HG03378 (cell line): ENCODE data around the gene ARVCF.

ENCODE experiments used
- ATAC-seq: cut with Tn5 transposase; IDR thresholded peaks from one replicate; pipeline ENCODE4 v1.9.1; 2021; ENCODE audit warnings: mild to moderate bottlenecking, moderate library complexity; ENCODE audit not compliant: unreplicated experiment

Gene ARVCF, protein sequence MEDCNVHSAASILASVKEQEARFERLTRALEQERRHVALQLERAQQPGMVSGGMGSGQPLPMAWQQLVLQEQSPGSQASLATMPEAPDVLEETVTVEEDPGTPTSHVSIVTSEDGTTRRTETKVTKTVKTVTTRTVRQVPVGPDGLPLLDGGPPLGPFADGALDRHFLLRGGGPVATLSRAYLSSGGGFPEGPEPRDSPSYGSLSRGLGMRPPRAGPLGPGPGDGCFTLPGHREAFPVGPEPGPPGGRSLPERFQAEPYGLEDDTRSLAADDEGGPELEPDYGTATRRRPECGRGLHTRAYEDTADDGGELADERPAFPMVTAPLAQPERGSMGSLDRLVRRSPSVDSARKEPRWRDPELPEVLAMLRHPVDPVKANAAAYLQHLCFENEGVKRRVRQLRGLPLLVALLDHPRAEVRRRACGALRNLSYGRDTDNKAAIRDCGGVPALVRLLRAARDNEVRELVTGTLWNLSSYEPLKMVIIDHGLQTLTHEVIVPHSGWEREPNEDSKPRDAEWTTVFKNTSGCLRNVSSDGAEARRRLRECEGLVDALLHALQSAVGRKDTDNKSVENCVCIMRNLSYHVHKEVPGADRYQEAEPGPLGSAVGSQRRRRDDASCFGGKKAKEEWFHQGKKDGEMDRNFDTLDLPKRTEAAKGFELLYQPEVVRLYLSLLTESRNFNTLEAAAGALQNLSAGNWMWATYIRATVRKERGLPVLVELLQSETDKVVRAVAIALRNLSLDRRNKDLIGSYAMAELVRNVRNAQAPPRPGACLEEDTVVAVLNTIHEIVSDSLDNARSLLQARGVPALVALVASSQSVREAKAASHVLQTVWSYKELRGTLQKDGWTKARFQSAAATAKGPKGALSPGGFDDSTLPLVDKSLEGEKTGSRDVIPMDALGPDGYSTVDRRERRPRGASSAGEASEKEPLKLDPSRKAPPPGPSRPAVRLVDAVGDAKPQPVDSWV

DNA sequence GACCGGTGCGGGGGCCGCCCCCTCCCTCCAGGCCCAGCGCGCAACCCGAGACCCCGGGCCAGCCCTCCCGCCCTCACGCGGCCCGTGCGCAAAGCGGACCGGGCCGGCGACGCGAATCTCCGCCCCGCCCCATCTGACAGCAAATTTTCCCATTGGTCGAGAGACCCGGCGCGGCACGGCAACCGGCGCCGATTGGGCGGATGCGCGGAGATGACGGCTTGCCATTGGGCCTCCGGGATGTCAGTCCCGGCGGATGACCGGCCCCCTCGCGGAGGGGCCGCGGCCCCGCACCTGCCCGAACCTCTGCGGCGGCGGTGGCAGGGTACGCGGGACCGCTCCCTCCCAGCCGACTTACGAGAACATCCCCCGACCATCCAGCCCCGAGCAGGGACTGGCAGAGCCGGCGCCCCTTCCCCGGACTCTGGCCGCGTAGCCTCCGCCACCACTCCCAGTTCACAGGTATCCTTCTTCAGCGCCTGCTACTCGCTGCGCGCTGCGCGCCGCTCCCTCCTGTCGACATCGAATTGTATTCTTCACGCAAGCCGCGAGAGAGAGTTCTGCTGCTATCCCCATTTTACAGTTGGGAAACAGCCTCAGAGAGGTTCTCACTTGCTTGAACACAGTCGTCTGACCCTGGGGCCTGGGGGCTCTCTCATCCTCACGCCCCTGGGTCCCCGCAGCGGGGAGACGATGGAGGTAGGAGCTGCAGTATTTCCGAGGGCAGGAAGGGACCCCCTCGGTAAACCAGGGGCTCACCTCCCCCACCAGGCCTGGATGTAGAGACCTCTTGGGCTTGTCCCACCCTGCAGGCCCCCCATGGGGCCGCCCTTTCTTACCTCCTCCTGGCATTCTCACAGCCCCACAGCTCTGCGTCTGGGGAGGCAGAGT is at the start of gene ARVCF:
TSS of gene ARVCF (minus strand) at position 90 of the 888 bp plus-strand sequence. CDS start 26,029 bp downstream, outside the sequence.
- ATAC-seq: no peak

DNA sequence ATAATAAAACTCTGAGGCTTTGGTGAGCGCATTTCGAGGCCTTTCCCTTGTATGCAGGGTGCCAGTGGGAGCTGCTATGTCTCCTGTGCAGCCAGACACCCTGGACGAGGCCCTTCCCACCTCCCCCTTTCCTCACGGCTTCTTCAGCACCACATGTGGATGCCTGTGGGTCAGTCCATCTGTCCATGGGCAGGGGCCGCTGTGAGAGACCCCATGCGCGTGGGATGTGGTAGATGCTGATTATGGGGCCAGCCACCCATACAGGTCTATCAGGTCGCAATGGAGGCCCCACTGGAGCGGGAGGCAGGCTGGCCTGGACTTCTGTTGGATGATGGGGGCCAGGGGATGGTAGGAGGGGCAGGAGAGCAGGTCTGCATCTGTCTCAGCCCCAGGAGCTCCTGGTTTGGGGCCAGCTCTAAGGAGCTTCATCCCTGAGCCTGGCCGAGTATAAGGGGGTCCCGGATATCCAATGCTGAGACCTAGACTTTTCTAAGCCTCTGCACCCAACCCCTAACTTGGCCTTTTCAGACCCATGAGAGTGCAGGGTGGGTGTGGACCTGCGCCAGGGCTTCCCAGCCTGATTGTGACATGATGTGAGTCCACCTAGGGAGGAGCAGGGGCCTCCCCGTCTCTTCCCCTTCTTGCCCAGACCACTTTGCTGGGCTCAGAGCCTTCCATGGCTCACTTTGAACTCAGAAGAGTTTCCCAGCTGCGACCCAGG is 49.4 kb upstream of the ARVCF start:
- ATAC-seq: no peak

DNA sequence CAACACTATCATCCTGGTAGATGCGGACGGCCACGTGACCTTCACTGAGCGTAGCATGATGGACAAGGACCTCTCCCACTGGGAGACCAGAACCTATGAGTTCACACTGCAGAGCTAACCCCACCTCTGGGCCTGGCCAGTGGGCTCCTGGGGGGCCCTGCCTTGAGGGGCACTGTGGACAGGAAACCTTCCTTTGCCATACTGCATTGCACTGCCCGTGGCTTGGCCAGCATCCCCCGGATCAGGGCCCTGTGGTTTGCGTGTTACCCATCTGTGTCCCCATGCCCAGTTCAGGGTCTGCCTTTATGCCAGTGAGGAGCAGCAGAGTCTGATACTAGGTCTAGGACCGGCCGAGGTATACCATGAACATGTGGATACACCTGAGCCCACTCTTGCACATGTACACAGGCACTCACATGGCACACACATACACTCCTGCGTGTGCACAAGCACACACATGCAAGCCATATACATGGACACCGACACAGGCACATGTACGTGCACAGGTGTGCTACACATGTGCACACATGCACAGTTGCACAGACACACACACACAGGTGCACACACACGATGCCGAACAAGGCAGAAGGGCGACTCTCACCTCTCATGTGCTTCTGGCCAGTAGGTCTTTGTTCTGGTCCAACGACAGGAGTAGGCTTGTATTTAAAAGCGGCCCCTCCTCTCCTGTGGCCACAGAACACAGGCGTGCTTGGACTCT is 48.1 kb upstream of the ARVCF start:
- ATAC-seq: no peak

DNA sequence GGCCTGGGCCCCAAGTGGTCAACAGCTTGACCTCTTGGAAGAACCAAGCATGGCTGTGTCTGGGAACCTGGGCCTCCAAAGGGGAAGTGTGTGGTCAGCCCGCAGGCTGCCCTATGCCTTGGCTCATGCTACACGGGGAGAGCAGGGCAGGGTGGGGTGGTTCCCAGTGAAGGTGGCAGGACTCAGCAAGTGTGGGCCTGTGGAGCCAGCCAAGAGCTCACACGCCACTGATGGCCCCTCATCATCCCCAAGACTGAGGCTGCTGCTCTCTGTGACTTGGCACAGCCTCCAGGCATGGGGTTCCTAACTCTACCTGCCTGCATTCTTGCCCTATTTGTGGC is 47.5 kb upstream of the ARVCF start:
- ATAC-seq: no peak

DNA sequence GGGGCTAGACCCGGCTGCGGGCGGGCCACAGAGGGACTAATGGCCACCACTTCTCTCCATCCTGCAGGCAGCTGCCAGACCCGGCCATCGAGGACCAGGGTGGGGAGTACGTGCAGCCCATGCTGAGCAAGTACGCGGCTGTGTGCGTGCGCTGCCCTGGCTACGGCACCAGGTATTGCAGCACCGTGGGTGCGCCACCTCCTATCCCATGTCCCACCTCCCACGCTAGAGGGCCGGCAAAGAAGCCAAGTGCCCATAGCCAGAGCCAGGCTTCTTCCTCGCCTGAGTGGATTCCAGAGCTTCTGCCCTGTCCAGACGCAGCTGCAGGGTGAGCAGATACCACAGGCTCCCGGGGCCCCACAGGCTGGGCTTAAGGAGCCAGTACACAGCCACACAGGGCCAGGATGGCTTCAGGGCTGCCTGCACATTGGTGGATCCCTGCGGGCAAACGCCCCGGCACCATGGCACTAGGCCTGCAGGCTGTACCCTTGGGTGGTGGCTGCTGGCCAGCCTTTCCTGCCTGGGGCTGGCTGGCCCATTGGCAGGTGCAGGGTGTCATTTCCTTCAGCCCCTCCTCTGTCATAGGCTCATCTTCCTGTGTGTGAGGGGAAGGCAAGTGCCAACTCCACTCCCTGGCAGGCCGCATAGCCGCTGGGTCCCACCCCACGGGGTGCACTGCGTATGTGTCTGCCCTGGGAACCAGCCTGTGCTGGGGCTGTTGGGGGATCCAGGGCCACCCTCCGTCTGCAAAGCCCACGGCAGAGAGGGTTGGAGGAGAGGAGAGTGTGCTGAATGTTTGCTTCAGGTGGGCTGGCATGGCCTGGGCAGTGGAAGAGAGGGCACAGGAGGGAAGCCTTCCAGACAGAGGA is 46.9 kb upstream of the ARVCF start:
- ATAC-seq: no peak

DNA sequence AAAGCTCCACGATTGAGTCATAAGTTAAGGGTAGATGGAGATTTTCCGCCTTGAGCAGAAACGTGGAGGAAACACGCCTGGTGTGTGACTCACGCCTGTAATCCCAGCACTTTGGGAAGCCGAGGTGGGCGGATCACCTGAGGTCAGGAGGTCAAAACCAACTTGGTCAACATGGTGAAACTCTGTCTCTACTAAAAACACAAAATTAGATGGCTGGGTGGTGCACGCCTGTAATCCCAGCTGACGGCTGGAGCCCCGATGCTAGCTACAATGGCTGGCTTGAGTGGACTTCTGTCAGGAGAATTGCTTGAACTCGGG is 46.1 kb upstream of the ARVCF start:
- ATAC-seq: no peak

DNA sequence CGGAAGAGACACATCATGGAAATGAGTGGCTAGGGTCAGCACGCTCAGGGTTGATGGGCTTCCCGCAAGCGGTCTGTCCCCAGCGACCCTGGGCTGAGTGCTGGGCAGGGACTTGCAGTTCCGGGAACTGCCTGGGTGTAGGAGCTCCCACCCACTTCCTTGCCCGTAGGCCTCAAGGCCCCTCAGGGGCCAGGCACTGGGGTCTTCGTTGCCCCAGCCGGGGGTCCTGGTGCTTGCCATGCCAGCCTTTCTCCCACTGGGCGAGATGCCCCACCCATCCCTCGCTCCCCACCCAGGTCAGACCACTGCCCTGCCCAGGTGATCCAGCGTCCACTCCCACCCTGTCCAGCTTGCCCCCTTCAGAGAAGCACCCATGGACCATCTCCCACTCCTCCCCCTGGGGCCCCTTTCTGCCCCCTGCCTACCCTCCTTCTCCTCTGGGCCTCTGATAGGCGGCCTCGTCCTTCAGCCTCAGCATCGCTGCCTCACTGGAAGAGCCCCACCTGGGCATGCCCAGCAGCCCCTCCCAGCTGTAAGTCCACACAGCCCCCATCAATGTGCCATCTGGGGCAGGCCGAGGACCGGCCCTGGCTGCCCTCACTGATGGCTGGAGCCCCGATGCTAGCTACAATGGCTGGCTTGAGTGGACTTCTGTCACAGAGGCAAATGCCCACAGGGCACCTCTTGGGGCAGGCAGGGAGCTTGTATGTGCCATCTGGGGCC is 45.6 kb upstream of the ARVCF start:
- no peak for ATAC-seq

DNA sequence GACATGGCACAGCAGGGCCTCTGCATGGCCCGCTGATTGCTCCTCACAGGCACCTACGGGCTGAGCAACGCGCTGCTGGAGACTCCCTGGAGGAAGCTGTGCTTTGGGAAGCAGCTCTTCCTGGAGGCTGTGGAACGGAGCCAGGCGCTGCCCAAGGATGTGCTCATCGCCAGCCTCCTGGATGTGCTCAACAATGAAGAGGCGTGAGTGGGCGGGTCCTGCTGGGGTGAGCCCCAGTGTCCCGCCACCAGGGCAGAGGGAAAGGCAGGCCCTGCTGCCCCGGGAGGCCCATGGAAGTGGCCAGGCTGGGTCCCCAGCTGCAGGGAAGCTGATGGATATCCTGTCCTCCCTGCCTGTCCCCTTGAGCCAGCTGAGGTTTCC is 44.8 kb upstream of the ARVCF start:
- no peak for ATAC-seq

DNA sequence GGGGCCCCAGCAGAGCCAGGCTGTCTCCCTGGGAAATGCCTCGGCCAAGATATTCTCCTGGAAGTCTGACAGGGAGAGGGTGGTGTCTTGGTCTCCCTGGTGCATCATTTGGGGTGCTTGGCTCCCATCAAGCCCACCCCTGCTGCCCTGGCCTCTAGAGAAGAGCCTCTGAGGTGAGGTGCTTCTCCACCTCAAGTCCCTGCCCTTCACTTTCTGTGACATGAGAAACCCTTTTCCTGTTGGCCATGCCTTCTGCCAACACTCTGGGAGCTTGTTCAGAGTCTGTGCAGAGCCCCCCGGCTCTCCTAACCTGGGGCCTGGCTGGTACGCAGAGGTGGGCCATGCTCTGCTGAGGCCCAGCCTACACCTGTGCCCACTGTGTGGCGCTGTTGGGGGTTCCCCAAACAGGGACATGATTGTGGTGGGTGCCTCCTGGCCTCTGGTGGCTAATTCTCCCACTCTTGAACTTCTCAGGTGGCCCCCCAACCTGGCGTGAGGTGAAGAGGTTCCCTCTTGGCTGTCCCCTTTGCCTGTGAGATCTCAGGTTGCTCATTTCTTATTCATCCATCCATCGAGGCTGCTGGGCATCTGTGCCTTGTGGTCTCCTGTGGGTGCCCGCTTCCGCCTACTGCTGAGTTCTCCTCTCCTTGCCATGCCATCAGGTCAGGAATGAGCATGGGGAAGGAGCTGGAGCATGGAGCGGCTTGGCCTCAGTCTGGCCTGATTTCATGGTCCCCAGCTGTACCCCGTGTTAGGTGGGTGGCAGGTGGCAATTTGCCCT is 44.3 kb upstream of the ARVCF start:
- no peak for ATAC-seq

DNA sequence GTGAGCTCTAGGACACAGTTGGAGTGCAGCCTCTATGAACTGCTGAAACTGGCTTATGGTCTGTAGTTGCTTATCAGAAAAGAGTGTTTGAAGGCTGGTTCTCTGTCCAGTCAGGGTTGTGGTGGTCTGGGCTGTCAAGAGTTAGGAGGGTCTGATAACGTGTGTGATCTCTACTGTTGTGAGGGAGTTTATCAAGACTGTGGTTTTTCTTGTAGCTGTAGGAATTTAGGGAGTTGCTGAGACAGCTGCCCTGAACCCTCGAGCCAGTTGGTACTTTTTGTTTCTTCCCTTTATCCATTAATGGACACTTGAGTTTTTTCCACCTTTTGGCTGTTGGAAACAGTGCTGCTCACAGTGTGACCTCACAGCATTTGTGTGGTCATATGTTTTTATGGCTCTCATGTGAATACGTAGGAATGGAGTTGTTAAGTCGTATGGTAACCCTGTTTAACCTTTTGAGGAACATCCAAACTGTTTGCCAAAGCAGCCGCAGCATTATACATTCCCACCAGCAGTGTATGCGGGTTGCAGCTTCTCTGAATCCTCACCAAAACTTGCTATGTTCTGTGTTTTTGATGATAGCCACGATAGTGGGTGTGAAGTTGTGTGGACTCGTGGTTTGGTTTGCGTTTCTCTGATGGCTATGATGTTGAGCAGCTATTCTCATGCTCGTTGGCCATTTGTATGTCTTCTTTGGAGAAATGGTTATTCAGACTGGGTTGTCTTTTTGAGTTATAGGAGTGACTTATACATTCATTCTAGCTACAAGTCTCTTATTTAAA is 42.6 kb upstream of the ARVCF start:
- ATAC-seq: no peak

DNA sequence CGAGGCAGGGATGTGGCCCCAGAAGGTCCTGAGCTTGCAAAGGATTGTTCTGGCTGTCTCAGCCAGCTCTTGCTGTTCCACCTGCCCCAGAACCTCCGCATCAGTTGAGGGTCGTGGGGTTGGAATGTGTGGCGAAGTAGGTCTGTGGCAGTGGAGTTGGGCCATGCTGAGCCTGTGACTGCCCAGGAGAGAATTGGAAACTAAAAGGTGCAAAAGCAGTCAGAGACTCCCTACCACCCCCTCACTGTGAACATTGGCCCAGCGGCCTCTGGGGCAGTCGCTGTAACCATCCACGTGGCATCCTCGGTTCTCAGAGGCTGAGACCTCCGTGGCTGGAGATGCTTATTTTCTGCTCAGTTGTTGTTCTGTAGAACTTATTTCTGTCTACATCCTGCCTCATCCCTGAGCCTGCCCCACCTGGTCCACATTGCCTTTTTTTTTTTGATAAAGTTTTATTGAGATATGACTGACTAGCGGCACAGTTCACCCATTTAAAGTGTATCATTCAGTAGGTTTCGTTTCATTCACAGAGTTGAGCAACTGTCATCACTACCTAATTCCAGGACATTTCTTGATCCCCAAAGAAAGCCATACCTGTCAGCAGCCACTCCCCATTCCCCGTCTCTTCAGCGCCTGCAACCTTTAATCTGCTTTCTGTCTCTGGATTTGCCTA is 41.1 kb upstream of the ARVCF start:
- no peak for ATAC-seq

DNA sequence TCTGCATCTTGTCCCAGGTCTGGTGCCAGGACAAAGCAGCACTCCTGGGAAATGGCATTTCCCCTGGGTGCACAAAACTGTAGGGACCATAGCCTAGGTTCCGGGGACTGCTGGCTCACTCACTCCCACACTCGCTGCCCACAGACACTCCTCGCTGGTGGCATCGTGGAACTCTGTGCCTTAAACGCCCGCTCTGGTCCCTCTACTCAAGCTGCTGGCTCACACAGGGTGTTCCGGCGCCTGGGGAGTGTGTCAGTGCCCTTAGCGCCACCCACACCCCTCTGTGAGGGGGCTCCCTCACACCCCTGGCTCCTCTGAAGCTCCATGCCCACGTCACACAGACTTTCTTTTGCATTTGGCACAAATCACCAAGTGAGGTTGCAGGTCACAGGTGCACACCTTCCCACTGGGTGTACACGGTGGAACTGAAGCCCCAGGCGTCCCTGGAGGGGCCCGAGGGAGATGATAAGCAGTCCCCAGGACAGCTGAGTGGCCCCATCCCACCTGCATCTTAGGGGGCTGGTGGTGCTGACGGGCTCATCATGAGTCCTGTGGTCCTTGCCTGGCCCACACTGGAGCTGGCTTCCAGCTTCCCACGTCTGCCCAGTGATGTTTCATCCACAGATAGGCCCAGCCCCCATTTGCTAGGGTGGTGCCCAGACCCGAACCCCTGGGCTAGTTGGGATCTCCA is 40.2 kb upstream of the ARVCF start:
- ATAC-seq: no peak

DNA sequence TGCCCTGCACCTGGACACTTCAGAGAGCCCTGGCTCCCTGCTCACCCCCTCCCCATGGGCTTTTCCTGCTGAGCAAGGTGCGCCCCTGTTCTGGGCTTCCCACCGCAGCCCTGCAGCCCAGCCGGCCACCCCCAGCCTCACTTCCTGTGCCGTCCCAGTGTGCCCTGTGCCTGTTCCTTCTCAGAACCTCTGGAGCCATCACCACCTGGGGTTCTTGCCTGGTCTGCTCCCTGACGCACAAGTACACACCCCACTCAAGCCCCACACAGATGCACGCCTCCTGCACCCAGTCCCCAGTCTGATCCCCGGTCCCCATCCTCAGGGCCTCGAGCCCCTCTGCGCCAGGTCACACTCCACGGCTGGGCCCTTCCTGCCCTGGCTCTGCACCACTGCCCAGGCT is 39.5 kb upstream of the ARVCF start:
- ATAC-seq: no peak

DNA sequence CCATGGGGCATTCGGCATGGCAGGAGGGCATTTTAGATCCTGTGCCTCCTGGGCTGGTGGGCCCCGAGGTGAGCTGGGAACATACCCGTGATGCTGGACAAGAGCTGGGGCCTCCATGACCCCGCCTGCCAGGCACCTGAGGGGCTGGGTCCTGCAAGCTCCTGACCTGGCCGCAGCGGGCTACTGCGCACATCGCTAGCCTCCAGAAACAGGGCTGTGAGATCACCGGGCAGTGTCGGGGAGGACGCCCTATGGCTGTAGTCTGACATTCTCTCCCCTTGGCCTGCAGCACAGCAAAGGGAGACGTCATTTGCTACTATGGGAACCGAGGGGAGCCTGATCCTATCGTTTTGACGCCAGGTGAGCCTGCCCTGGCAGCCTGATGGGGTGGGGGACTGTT is 39.0 kb upstream of the ARVCF start:
- no peak for ATAC-seq

DNA sequence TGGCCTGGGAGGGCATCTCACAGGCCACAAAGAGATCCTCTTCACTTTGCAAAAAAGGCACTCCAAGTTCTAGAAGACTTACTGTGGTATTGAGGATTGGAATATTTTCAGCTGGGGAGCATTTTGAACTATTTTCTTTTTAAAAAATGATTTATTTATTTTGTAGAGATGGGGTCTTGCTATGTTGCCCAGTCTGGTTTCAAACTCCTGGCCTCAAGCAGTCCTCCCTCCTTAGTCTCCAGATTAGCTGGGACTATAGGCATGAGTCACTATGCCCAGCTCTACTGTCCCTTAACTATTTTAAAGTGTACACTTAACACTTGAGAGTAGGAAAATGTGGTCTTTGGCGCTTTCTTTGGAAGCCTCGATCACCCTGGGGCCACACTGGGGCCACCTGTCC is 38.5 kb upstream of the ARVCF start:
- ATAC-seq: no peak

DNA sequence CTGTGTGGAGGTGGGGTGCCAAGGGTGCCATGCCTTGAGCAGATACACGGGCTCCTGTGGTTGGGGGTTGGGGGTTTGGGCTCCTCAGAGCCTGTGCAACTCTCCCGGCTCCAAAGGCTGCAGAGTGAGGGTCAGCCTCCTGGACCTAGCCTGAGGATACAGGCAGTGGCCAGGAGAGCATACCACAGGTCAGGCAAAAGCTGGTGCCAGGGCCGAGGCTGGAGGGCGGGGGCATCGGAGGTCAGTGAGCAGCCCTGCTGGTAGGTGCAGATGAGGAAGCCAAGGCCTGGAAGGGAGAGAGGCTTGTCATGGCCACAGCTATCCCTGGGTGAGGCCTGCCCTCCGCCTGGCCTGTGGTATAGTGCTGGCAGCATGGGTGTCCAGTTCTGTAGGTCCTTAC is 37.9 kb upstream of the ARVCF start:
- no peak for ATAC-seq
